ENCODE results near the gene SDHAF4. TPM values are rescaled to one million over a fixed set of nuclear protein-coding genes. Genes with fewer than 3 reads are reported as not detected.
"Not testable (repeated sequence)": the region's sequence is repeated elsewhere in the genome, so short reads cannot be mapped to it uniquely, and the experiment has no call there.

SDHAF4 gene
- total RNA-seq, 1 experiment from 2014 or later: 36.5 TPM

DNA sequence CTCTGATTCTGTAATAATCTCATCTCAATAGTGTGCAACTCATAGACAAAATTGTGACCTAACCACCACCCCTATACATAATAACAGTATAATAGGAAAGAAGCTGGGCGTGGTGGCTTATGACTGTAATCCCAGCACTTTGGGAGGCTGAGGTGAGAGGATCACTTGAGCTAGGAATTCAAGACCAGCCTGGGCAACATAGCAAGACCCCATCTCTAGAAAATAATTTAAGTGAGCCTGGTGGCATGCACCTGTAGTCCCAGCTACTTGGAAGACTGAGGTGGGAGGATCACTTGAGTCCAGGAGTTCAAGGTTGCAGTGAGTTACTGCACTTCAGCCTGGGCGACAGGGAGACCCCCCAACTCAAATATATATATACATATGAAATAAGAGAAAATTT is 4.3 kb upstream of the SDHAF4 start:
- not testable (repeated sequence) for H2AFZ ChIP-seq (ENCODE audit: low read length); DNase-seq; H3K27me3 ChIP-seq (ENCODE audit: low read length); H4K20me1 ChIP-seq (ENCODE audit: insufficient read depth, low read depth, low read length); H3K4me1 ChIP-seq (ENCODE audit: low read length); H3K9me2 ChIP-seq (replicated peaks; ENCODE audit: insufficient read depth, low read length); H3K27ac ChIP-seq (ENCODE audit: low read length); H3K4me3 ChIP-seq (ENCODE audit: low read length); H3K9ac ChIP-seq (ENCODE audit: low read length); H3K79me2 ChIP-seq (ENCODE audit: low read length); H3K36me3 ChIP-seq (ENCODE audit: insufficient read depth, low read length); H3K9me3 ChIP-seq (ENCODE audit: low read length); H3K4me2 ChIP-seq (ENCODE audit: low read depth, low read length, poor library complexity, severe bottlenecking)

DNA sequence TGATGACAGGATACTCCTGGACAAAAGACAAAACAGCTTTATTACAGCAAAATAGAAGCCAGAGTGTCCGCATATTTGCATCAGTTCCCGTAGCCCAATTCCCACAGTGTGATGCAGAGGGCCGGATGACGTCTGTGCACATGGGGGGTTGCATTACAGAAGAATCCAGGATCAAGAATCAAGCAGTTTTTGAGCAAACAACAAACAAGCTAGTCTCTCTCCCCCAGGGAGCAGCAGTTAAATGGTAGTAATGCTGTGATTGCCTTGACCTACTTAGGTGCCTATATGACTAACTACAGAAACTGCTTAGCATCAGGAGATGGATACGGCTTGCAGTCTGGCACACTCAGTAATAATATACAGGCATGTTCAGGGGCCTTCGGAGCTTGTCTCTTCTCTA is 3.2 kb upstream of the SDHAF4 start:
- Histone ChIP-seq H3K9ac (ENCODE audit: low read length) (no peak overlapping the region), H3K79me2 (ENCODE audit: low read length) (peaks cover 16% of the 10 kb centered on the region), H4K20me1 (ENCODE audit: insufficient read depth, low read depth, low read length) (no peaks in the 10 kb centered on the region), H3K4me1 (ENCODE audit: low read length) (peaks cover 13% of the 10 kb centered on the region), H3K9me2 (replicated peaks; ENCODE audit: insufficient read depth, low read length) (no peaks in the 10 kb centered on the region), H3K9me3 (ENCODE audit: low read length) (no peaks in the 10 kb centered on the region), H3K27me3 (ENCODE audit: low read length) (no peaks in the 10 kb centered on the region), H2AFZ (ENCODE audit: low read length) (no peak overlapping the region), H3K4me3 (ENCODE audit: low read length) (no peak overlapping the region), H3K36me3 (ENCODE audit: insufficient read depth, low read length) (peaks cover 11% of the 10 kb centered on the region), H3K4me2 (ENCODE audit: low read depth, low read length, poor library complexity, severe bottlenecking) (no peak overlapping the region), H3K27ac (ENCODE audit: low read length) (no peak overlapping the region)
- DNase-seq: no peak

DNA sequence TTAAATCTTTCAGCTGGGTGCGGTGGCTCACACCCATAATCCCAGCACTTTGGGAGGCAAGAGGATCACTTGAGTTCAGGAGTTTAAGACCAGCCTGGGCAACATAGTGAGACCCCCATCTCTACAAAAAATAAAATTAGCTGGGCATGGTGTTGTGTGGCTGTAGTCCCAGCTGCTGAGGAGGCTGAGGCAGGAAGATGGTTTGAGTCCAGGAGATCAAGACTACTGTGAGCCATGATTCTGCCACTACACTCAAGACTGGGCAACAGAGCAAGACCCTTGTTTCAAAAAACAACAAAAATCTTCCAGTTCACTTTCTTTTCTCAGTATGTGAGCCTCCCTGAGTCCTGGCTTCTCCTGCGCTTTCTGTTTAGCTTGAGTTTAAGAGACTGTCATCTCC is 7.9 kb downstream of the SDHAF4 start:
- H3K36me3 ChIP-seq (ENCODE audit: insufficient read depth, low read length): peaks cover 4% of the 10 kb centered on the region; the same call in 1 of the 2 replicates
- no peaks in the 10 kb centered on the region for H3K9me3 ChIP-seq (ENCODE audit: low read length)
- no peaks in the 10 kb centered on the region for H3K9me2 ChIP-seq (replicated peaks; ENCODE audit: insufficient read depth, low read length)
- peaks cover 3% of the 10 kb centered on the region for H3K79me2 ChIP-seq (ENCODE audit: low read length)
- H3K4me2 ChIP-seq (ENCODE audit: low read depth, low read length, poor library complexity, severe bottlenecking): no peak overlapping the region
- H3K27ac ChIP-seq (ENCODE audit: low read length): no peak overlapping the region
- H3K9ac ChIP-seq (ENCODE audit: low read length): no peak overlapping the region
- H4K20me1 ChIP-seq (ENCODE audit: insufficient read depth, low read depth, low read length): no peaks in the 10 kb centered on the region
- no peaks in the 10 kb centered on the region for H3K27me3 ChIP-seq (ENCODE audit: low read length)
- no peaks in the 10 kb centered on the region for H3K4me1 ChIP-seq (ENCODE audit: low read length)
- DNase-seq: no peak
- H3K4me3 ChIP-seq (ENCODE audit: low read length): no peak overlapping the region
- H2AFZ ChIP-seq (ENCODE audit: low read length): no peak overlapping the region

DNA sequence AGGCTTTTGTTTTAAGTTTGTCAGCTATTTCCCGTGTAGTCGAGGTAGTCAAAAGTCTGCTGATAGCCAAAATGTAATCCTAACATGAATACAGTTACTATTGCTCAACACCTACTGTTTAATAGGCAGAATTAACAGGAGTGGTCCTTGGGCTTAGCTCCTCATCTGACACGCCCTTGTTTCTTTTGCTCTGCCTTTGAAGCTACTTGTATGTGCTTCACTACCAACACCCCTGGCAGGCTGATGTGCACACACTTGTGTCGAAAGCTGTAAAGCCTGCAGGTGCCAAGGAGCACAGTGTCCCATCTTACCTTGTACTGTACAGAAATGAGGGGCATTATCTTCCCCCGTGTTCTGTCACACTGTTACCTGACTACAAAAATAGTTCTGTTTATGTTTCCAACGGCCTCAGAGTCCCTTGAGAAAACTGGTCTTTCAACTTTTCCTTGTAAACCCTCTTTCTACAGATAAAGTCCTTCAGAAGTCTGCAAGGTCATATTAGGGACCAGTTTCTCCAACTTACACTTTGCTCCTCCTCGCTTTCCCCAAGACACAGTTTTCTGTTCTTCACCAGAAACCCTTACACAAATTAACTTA is 9.3 kb downstream of the SDHAF4 start:
- Histone ChIP-seq H3K9me3 (ENCODE audit: low read length) (no peaks in the 10 kb centered on the region), H3K4me3 (ENCODE audit: low read length) (no peak overlapping the region), H3K79me2 (ENCODE audit: low read length) (no peaks in the 10 kb centered on the region), H3K27ac (ENCODE audit: low read length) (no peak overlapping the region), H3K36me3 (ENCODE audit: insufficient read depth, low read length) (peaks cover 10% of the 10 kb centered on the region; the same call in 1 of the 2 replicates), H3K9me2 (replicated peaks; ENCODE audit: insufficient read depth, low read length) (no peaks in the 10 kb centered on the region), H3K4me2 (ENCODE audit: low read depth, low read length, poor library complexity, severe bottlenecking) (no peak overlapping the region), H4K20me1 (ENCODE audit: insufficient read depth, low read depth, low read length) (no peaks in the 10 kb centered on the region), H3K4me1 (ENCODE audit: low read length) (no peaks in the 10 kb centered on the region), H3K27me3 (ENCODE audit: low read length) (no peaks in the 10 kb centered on the region), H2AFZ (ENCODE audit: low read length) (no peak overlapping the region), H3K9ac (ENCODE audit: low read length) (no peak overlapping the region)
- no peak for DNase-seq

DNA sequence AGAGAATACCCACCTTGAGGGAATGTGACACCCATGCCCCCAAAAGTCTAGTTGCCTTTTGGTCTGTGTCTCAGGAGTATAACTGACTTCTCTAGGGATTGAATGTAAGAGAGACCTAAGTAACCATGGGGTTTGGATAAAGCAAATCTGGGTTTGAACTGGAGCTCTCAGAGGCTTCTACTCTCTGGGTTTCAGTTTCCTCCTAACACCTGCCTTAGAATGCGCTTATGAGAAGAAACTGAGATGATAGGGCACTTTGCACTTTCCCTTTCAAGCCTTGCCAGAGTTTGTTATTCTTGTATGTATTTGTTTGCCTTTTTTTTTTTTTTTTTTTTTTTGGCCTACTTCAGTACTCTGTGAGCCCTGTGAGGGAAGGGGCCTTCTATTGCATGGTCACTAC is 19.4 kb downstream of the SDHAF4 start:
- H3K4me3 ChIP-seq (ENCODE audit: low read length): no peak overlapping the region
- peaks cover 3% of the 10 kb centered on the region; the same call in 1 of the 2 replicates for H3K36me3 ChIP-seq (ENCODE audit: insufficient read depth, low read length)
- H3K27ac ChIP-seq (ENCODE audit: low read length): no peak overlapping the region
- H3K4me2 ChIP-seq (ENCODE audit: low read depth, low read length, poor library complexity, severe bottlenecking): no peak overlapping the region
- H3K9ac ChIP-seq (ENCODE audit: low read length): no peak overlapping the region
- H3K4me1 ChIP-seq (ENCODE audit: low read length): no peaks in the 10 kb centered on the region
- H3K27me3 ChIP-seq (ENCODE audit: low read length): no peaks in the 10 kb centered on the region
- no peaks in the 10 kb centered on the region for H3K9me2 ChIP-seq (replicated peaks; ENCODE audit: insufficient read depth, low read length)
- H3K79me2 ChIP-seq (ENCODE audit: low read length): no peaks in the 10 kb centered on the region
- H3K9me3 ChIP-seq (ENCODE audit: low read length): no peaks in the 10 kb centered on the region
- no peak overlapping the region for H2AFZ ChIP-seq (ENCODE audit: low read length)
- no peaks in the 10 kb centered on the region for H4K20me1 ChIP-seq (ENCODE audit: insufficient read depth, low read depth, low read length)
- no peak for DNase-seq

DNA sequence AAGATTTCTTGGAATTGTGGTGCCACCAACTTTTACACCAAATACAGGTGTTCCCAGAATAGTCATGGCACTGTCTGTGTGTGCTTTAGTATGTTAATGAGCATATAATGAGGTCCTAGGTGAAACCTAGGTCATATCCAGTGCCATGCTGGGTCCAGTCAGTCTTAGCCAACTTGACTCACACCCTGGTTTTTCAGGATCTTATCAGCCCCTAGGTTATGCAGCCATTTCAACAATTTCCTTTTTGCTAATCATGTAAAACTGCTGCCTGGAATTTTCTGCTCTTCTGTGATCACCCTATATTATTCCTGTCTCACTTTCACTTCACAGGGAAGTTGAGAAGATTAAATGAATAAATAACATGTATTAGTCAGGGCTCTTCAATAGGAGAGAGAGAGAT is 23.7 kb downstream of the SDHAF4 start:
- no peaks in the 10 kb centered on the region for H3K79me2 ChIP-seq (ENCODE audit: low read length)
- no peak for DNase-seq
- no peak overlapping the region for H3K4me3 ChIP-seq (ENCODE audit: low read length)
- H3K9me2 ChIP-seq (replicated peaks; ENCODE audit: insufficient read depth, low read length): no peaks in the 10 kb centered on the region
- no peak overlapping the region for H3K27ac ChIP-seq (ENCODE audit: low read length)
- H3K4me2 ChIP-seq (ENCODE audit: low read depth, low read length, poor library complexity, severe bottlenecking): no peak overlapping the region
- no peaks in the 10 kb centered on the region for H4K20me1 ChIP-seq (ENCODE audit: insufficient read depth, low read depth, low read length)
- no peak overlapping the region for H3K9ac ChIP-seq (ENCODE audit: low read length)
- no peaks in the 10 kb centered on the region for H3K36me3 ChIP-seq (ENCODE audit: insufficient read depth, low read length)
- no peaks in the 10 kb centered on the region for H3K4me1 ChIP-seq (ENCODE audit: low read length)
- no peaks in the 10 kb centered on the region for H3K27me3 ChIP-seq (ENCODE audit: low read length)
- H2AFZ ChIP-seq (ENCODE audit: low read length): no peak overlapping the region
- H3K9me3 ChIP-seq (ENCODE audit: low read length): no peaks in the 10 kb centered on the region

DNA sequence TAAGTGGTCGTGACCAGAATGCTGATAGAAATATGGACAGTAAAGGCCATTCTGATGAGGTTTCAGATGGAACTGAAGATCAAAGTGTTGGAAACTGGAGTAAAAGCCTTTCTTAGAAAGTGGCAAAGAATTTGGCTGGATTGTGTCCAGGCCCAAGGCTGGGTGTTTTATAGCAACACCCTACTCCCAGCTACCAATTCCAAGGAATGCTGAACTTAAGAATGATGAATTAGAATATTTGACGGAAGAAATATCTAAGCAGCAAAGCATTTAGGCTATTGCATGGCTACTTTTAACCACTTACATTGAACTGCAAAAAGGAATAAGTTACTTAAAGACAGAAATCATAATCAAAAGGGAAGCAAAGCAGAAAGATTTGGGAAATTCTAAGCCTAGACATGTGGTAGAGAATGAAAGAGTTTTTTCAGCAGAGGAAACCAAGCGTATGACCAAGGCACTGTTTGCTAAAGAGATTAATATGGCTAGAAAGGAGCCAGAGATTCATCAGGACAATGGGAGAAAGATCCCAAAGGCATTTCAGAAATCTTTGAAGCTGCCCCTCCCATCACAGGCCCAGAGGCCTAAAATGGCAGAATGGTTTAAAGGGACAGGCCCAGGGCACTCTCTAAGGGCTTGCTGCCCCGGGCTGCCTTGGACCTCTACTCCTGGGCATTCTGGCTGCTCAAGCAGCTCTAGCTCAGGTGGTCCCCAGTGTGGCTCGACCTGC is 25.8 kb downstream of the SDHAF4 start:
- Histone ChIP-seq H3K79me2 (ENCODE audit: low read length) (no peaks in the 10 kb centered on the region), H3K9ac (ENCODE audit: low read length) (no peak overlapping the region), H3K9me3 (ENCODE audit: low read length) (no peaks in the 10 kb centered on the region), H2AFZ (ENCODE audit: low read length) (no peak overlapping the region), H3K27ac (ENCODE audit: low read length) (no peak overlapping the region), H3K4me3 (ENCODE audit: low read length) (no peak overlapping the region), H3K27me3 (ENCODE audit: low read length) (no peaks in the 10 kb centered on the region), H3K4me1 (ENCODE audit: low read length) (no peaks in the 10 kb centered on the region), H3K4me2 (ENCODE audit: low read depth, low read length, poor library complexity, severe bottlenecking) (no peak overlapping the region), H3K36me3 (ENCODE audit: insufficient read depth, low read length) (no peaks in the 10 kb centered on the region), H3K9me2 (replicated peaks; ENCODE audit: insufficient read depth, low read length) (no peaks in the 10 kb centered on the region), H4K20me1 (ENCODE audit: insufficient read depth, low read depth, low read length) (no peaks in the 10 kb centered on the region)
- no peak for DNase-seq

DNA sequence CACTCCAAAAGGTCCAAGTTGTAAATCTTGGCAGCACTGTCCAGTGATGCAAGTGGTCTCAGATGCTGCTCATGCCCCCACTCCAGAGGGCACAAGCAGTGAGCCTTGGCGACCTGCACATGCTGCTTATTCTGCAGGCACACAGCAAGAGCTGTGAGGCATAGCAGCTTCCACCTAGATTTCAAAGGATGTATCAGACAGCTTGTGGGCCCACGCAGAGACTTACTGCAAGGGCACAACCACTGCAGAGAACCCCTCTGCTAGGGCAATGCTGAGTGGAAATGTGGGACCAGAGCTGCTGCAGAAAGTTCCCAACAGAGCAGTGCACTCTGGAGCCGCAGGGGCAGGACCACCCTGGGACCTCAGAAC is 26.4 kb downstream of the SDHAF4 start:
- no peak overlapping the region for H3K9ac ChIP-seq (ENCODE audit: low read length)
- H2AFZ ChIP-seq (ENCODE audit: low read length): no peak overlapping the region
- H3K27ac ChIP-seq (ENCODE audit: low read length): no peak overlapping the region
- H3K9me2 ChIP-seq (replicated peaks; ENCODE audit: insufficient read depth, low read length): no peaks in the 10 kb centered on the region
- H3K36me3 ChIP-seq (ENCODE audit: insufficient read depth, low read length): no peaks in the 10 kb centered on the region
- no peak for DNase-seq
- H3K79me2 ChIP-seq (ENCODE audit: low read length): no peaks in the 10 kb centered on the region
- no peaks in the 10 kb centered on the region for H3K27me3 ChIP-seq (ENCODE audit: low read length)
- no peak overlapping the region for H3K4me3 ChIP-seq (ENCODE audit: low read length)
- H4K20me1 ChIP-seq (ENCODE audit: insufficient read depth, low read depth, low read length): no peaks in the 10 kb centered on the region
- no peaks in the 10 kb centered on the region for H3K4me1 ChIP-seq (ENCODE audit: low read length)
- no peak overlapping the region for H3K4me2 ChIP-seq (ENCODE audit: low read depth, low read length, poor library complexity, severe bottlenecking)
- no peaks in the 10 kb centered on the region for H3K9me3 ChIP-seq (ENCODE audit: low read length)
